OCI-LY1 (cell line): Measurements from ENCODE around the gene OR51G1.

Experiments
- H2AFZ ChIP-seq: fragments of 200-600 bp; sonication (generic), shearing (Covaris generic); 2 replicates; pipeline ENCODE4 v1.6.0; 2014; ENCODE audit warnings: antibody characterized with exemption, mild to moderate bottlenecking, low read length
- H3F3A ChIP-seq: fragments of 200-600 bp; sonication (generic), shearing (Covaris generic); 2 replicates; pipeline ENCODE4 v1.6.0; 2014; ENCODE audit warnings: mild to moderate bottlenecking, antibody characterized with exemption, low read length, moderate library complexity; ENCODE audit not compliant: insufficient read depth
- H3K27ac ChIP-seq: fragments of 200-600 bp; sonication (generic); 2 replicates; pipeline ENCODE4 v1.5.1; 2014; ENCODE audit warnings: low read length, mixed run types, mild to moderate bottlenecking, low read depth; ENCODE audit not compliant: poor library complexity, severe bottlenecking
- H3K27me3 ChIP-seq: fragments of 200-600 bp; sonication (generic); 2 replicates; pipeline ENCODE4 v1.6.0; 2014; ENCODE audit warnings: antibody characterized with exemption, mild to moderate bottlenecking, low read length, moderate library complexity; ENCODE audit not compliant: insufficient read depth
- H3K36me3 ChIP-seq: fragments of 200-600 bp; sonication (generic); 2 replicates; pipeline ENCODE4 v1.6.1; 2014; ENCODE audit warnings: mild to moderate bottlenecking, antibody characterized with exemption, low read length, moderate library complexity, mixed read lengths; ENCODE audit not compliant: insufficient read depth
- H3K4me1 ChIP-seq: fragments of 200-600 bp; sonication (generic); 2 replicates; pipeline ENCODE4 v1.5.1; 2014; ENCODE audit warnings: mild to moderate bottlenecking, low read length, moderate library complexity; ENCODE audit not compliant: insufficient read depth, severe bottlenecking
- H3K4me2 ChIP-seq: fragments of 200-600 bp; sonication (generic), shearing (Covaris generic); 2 replicates; pipeline ENCODE4 v1.6.1; 2014; ENCODE audit warnings: low read length
- H3K4me3 ChIP-seq: fragments of 200-600 bp; sonication (generic); 2 replicates; pipeline ENCODE4 v1.5.1; 2014; ENCODE audit warnings: low read length, low read depth, mild to moderate bottlenecking, mixed read lengths; ENCODE audit not compliant: poor library complexity, severe bottlenecking
- H3K79me2 ChIP-seq: fragments of 200-600 bp; shearing (Covaris generic); 2 replicates; pipeline ENCODE4 v1.6.1; 2016; ENCODE audit warnings: mixed run types, low read length, mixed read lengths; ENCODE audit not compliant: insufficient read depth
- H3K9ac ChIP-seq: fragments of 200-600 bp; sonication (generic), shearing (Covaris generic); 2 replicates; pipeline ENCODE4 v1.6.1; 2014; ENCODE audit warnings: mild to moderate bottlenecking, low read length, mixed read lengths
- H3K9me2 ChIP-seq: fragments of 200-600 bp; sonication (generic), shearing (Covaris generic); 2 replicates; pipeline ENCODE4 v1.6.1; 2014; ENCODE audit warnings: low read depth, mild to moderate bottlenecking, low read length, mixed read lengths
- H3K9me3 ChIP-seq: fragments of 200-600 bp; shearing (Covaris generic); 2 replicates; pipeline ENCODE4 v1.6.1; 2014; ENCODE audit warnings: low read length, mixed read lengths
- H4K20me1 ChIP-seq: fragments of 200-600 bp; sonication (generic), shearing (Covaris generic); 2 replicates; pipeline ENCODE4 v1.6.0; 2016; ENCODE audit warnings: mild to moderate bottlenecking, low read length; ENCODE audit not compliant: insufficient read depth
- EZH2 ChIP-seq: fragments of 200-600 bp; sonication (generic), shearing (Covaris generic); IDR thresholded peaks from 2 replicates; pipeline ENCODE4 v1.8.0; 2017; ENCODE audit warnings: borderline replicate concordance, mixed run types, mild to moderate bottlenecking, antibody characterized with exemption, low read length, moderate library complexity, mixed read lengths
- TF ChIP-seq, protein P1 (sequence below): fragments of 200-600 bp; sonication (generic), shearing (Covaris generic); IDR thresholded peaks from 2 replicates; pipeline ENCODE4 v1.5.1; 2017; ENCODE audit warnings: mild to moderate bottlenecking, antibody characterized with exemption, low read length, moderate library complexity, mixed read lengths

Gene OR51G1

DNA sequence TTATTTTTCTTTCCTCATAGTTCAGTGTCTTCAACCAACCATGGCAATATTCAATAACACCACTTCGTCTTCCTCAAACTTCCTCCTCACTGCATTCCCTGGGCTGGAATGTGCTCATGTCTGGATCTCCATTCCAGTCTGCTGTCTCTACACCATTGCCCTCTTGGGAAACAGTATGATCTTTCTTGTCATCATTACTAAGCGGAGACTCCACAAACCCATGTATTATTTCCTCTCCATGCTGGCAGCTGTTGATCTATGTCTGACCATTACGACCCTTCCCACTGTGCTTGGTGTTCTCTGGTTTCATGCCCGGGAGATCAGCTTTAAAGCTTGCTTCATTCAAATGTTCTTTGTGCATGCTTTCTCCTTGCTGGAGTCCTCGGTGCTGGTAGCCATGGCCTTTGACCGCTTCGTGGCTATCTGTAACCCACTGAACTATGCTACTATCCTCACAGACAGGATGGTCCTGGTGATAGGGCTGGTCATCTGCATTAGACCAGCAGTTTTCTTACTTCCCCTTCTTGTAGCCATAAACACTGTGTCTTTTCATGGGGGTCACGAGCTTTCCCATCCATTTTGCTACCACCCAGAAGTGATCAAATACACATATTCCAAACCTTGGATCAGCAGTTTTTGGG is 42.2 kb downstream of the OR51G1 start, which contains the start of gene OR51T1:
OR51T1 (plus strand) TSS at position 41 of the 641 bp plus-strand sequence; CDS start at position 41, 0 bp downstream.
- no peaks in the 10 kb centered on the region for H4K20me1 ChIP-seq
- H3K9ac ChIP-seq = no peak within 1 kb of the TSS
- H3K4me3 ChIP-seq = no peak within 1 kb of the TSS
- H3K79me2 ChIP-seq = no peaks in the 10 kb centered on the region
- no peaks in the 10 kb centered on the region for H3K9me3 ChIP-seq
- no peaks in the 10 kb centered on the region for H3K27me3 ChIP-seq
- no peak within 1 kb of the TSS for H3K27ac ChIP-seq
- TF ChIP-seq, protein P1, sequence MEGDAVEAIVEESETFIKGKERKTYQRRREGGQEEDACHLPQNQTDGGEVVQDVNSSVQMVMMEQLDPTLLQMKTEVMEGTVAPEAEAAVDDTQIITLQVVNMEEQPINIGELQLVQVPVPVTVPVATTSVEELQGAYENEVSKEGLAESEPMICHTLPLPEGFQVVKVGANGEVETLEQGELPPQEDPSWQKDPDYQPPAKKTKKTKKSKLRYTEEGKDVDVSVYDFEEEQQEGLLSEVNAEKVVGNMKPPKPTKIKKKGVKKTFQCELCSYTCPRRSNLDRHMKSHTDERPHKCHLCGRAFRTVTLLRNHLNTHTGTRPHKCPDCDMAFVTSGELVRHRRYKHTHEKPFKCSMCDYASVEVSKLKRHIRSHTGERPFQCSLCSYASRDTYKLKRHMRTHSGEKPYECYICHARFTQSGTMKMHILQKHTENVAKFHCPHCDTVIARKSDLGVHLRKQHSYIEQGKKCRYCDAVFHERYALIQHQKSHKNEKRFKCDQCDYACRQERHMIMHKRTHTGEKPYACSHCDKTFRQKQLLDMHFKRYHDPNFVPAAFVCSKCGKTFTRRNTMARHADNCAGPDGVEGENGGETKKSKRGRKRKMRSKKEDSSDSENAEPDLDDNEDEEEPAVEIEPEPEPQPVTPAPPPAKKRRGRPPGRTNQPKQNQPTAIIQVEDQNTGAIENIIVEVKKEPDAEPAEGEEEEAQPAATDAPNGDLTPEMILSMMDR = no peak
- TF ChIP-seq EZH2 = no peak
- no peaks in the 10 kb centered on the region for H3F3A ChIP-seq
- H3K4me2 ChIP-seq = no peak within 1 kb of the TSS
- H3K36me3 ChIP-seq = no peaks in the 10 kb centered on the region
- no peaks in the 10 kb centered on the region for H3K9me2 ChIP-seq
- H2AFZ ChIP-seq = no peak within 1 kb of the TSS
- H3K4me1 ChIP-seq = no peaks in the 10 kb centered on the region

DNA sequence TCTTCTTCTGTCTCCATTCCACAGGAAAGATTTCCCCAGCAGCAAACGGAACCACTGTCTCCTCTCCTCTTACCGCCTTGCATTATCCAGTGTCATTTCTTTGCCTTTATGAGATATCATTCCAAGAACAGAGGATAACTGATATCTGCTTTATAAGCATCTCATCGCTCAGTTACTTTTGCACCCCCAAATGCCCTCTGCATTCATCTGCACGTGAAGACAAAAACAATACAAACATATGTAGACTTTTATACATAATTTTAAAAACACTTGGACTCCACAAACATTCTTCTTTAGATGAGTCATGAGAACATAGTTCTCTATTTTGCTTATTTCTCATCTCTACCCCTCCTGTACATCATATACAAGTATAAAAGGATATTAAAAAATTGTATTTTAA is 43.0 kb downstream of the OR51G1 start:
- TF ChIP-seq EZH2 = no peak
- TF ChIP-seq, protein P1 = no peak
- Histone ChIP-seq H3K27me3 (no peaks in the 10 kb centered on the region), H3K9ac (no peak overlapping the region)

More for the DNA sequence above, 43.0 kb downstream of the OR51G1 start:
- Histone ChIP-seq H3K4me2 (no peak overlapping the region), H3F3A (no peaks in the 10 kb centered on the region), H3K9me3 (no peaks in the 10 kb centered on the region), H3K27ac (no peak overlapping the region), H3K4me1 (no peaks in the 10 kb centered on the region), H2AFZ (no peak overlapping the region), H3K36me3 (no peaks in the 10 kb centered on the region), H4K20me1 (no peaks in the 10 kb centered on the region), H3K79me2 (no peaks in the 10 kb centered on the region), H3K4me3 (no peak overlapping the region), H3K9me2 (no peaks in the 10 kb centered on the region)
